Stimulated activated CD4-positive, alpha-beta T cell treated with anti-CD3 and anti-CD28 coated beads, TNF-alpha, amount 100 ng/mL, for 1 hour (primary cell): ENCODE data around the gene CYP2S1.

ENCODE experiments used
- DNase-seq, 3 donors: peaks; one replicate each; pipeline ENCODE4 v3.0.0-alpha.2; 2020; ENCODE audit warnings: low read depth in 3 of 3, low spot score in 1 of 3

The CYP2S1 gene

DNA sequence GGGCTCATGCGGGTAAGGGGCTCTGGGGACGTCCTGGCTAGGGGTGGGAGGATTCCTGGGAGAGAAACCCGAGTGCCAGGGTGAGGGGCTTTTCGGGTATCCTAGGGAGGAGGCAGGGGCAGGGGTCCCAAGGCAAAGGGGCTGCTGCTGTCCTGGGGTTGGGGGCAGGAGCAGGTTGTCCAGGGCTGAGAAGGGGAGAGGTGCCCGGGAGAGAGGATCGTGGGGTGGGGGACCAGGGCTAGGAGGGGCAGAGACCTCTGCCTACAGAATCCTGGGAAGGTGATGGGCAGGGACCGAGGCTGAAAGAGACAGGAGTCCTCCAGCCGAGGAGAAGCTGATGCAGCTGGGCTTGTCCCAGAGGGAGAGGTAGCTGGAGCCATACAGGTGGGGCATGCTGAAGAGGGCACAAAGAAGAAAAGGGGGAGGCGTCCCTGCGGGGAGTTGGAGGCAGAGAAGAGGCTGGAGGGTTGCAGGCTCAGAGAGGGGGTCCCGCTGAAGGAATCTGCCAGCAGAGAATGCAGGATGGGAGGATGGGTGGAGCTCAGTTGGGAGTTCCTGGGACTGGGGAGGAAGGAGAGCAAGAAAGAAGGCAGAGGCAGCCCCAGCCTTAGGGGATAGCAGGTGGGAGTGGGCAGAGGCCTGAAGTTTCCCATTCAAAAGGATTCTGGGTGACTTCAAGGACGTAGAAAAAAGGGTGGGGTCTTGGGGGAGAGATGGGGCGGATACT is 574 bp downstream of the CYP2S1 start:
- no peak for DNase-seq

DNA sequence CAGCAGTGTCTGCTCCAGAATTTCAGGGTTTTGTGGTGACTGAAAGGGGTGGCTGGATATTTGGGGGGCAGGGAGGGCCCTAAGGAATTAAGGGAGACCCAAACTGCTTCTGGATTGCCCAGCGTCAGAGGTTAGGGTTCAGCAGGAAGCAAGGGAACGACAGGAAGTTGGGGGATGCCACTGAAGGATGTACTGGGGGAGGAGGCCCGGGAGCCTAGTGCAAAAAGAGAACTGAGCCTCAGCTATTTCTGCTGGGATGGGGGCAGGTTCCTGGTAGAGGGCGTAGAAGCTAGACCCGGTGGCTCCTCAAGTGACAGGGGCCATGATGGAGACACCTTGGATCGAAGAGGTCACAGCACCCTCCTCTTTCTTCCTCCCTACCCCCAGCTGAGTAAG is 1.1 kb downstream of the CYP2S1 start:
- no peak for DNase-seq

DNA sequence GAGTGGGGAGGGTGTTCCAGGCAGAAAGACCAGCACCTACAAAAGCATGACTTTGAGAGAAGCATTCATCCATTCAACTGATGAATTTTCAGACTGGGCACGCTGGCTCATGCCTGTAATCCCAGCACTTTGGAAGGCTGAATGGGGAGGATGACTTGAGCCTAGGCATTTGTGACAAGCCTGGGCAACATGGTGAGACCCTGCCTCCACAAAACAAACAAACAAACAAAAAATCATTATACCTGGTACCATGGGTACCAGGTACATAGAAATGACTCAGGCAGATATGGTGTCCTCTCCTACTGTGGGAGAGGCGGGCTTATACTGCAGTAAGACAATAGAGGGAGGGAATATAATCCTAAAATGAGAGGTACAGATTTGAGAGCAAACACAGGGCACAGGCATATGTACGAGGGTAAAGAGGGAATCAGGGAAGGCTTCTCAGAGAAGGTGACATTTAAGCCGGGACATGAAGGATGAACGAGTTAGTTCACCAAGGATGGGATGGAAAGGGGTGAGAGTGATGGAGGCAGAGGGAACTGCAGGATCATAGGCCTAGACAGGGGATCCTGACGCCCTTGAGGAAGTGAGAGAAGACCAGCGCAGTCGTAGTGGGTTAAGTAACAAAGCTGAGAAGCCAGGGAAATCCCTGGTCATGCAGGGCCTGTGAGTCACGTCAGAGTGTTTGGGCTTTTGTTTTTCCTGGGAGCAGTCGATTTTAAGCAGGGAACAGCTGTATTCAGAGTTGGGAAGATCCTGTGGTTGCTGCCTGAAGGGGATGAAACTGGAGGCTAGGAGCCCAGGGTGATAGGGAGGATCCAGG is 2.9 kb downstream of the CYP2S1 start:
- no peak for DNase-seq

DNA sequence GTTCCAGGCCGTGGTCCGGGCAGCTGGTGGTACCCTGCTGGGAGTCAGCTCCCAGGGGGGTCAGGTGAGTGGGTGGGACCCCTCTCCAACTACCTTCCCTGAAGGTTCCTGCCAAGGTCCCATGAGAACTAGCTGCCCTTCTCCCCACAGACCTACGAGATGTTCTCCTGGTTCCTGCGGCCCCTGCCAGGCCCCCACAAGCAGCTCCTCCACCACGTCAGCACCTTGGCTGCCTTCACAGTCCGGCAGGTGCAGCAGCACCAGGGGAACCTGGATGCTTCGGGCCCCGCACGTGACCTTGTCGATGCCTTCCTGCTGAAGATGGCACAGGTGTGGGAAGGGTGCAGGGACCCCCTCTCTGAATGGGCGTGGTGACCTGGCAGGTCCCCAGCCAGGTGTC is 5.5 kb downstream of the CYP2S1 start:
- DNase-seq, result no peak

DNA sequence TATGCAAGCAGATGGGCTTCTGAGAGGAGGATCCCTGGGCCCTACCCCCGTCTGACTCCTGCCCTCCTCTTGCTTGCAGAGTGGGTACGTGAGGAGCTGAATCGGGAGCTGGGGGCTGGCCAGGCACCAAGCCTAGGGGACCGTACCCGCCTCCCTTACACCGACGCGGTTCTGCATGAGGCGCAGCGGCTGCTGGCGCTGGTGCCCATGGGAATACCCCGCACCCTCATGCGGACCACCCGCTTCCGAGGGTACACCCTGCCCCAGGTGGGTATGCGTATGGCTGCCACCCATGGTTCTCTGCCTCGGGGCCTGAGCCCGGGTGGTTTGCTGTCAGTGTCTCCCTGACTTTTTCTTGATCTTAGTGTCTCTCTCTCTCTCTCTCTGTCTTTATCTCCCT is 10.4 kb downstream of the CYP2S1 start:
- DNase-seq, result no peak

GRCh38 chr19:41204338-41204737 is 11.3 kb downstream of the CYP2S1 start:
- peak; percentile 57 to 75 (median 73) for DNase-seq

DNA sequence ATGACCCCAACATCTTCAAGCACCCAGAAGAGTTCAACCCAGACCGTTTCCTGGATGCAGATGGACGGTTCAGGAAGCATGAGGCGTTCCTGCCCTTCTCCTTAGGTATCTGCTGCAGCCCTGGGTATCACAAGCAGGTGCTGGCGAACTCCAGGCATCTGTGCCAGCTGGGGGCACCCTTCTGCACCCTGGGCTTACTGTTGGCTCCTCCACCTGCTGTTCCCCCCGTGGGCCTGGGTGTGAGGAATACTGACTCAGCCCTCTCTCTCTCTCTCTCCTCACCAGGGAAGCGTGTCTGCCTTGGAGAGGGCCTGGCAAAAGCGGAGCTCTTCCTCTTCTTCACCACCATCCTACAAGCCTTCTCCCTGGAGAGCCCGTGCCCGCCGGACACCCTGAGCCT is 13.0 kb downstream of the CYP2S1 start:
- DNase-seq, result no peak

DNA sequence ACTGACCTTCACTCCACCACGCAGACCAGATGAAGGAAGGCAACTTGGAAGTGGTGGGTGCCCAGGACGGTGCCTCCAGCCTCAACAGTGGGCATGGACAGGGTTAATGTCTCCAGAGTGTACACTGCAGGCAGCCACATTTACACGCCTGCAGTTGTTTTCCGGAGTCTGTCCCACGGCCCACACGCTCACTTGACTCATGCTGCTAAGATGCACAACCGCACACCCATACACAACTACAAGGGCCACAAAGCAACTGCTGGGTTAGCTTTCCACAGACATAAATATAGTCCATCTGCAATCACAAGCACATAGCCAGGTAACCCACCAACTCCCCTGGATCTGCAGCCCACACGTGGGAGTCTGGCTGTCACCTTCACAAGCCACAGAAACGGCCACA is 13.4 kb downstream of the CYP2S1 start:
- no peak for DNase-seq

DNA sequence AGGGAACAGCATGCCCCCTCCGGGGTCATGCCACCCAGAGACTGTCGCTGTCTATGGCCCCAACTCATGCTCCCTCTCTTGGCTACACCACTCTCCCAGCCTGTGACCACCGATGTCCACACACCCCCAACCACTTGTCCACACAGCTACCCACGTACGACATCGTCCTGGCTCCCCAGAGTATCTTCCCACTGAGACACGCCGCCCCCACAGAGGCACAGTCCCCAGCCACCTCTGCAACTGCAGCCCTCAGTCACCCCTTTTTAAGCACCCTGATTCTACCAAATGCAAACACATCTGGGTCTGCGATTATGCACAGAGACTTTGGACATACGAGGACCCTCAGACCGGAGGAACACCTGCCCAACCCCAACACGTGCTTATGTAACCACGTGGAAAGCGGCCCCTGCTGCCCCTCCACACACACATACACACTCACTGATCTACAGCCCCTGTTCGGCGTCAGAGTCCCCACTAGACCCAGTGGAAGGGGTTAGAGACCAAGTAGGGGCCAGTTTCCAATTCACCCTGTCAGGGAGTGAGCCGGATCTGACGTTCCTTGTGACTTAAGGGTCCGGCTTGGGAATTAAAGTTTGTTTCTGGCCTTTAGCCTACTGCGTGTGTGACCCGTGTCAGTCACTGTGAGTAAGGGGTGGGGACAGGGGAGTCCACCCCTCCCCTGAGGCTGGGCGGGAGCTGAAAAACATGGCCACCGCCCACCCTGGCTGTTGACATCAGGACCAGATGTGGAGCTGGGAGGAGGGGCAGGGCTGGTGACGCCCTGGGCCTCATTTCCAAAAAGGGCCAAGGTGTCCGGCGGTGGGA is 14.1 kb downstream of the CYP2S1 start:
- DNase-seq, result no peak

GRCh38 chr19:41214161-41214560 is 21.1 kb downstream of the CYP2S1 start:
- no peak for DNase-seq

- DNase-seq, result no peak
Measured at GRCh38 chr19:41217741-41218140, 24.7 kb downstream of the CYP2S1 start.

- DNase-seq, result no peak
Measured at GRCh38 chr19:41218249-41218614, 25.2 kb downstream of the CYP2S1 start.

DNA sequence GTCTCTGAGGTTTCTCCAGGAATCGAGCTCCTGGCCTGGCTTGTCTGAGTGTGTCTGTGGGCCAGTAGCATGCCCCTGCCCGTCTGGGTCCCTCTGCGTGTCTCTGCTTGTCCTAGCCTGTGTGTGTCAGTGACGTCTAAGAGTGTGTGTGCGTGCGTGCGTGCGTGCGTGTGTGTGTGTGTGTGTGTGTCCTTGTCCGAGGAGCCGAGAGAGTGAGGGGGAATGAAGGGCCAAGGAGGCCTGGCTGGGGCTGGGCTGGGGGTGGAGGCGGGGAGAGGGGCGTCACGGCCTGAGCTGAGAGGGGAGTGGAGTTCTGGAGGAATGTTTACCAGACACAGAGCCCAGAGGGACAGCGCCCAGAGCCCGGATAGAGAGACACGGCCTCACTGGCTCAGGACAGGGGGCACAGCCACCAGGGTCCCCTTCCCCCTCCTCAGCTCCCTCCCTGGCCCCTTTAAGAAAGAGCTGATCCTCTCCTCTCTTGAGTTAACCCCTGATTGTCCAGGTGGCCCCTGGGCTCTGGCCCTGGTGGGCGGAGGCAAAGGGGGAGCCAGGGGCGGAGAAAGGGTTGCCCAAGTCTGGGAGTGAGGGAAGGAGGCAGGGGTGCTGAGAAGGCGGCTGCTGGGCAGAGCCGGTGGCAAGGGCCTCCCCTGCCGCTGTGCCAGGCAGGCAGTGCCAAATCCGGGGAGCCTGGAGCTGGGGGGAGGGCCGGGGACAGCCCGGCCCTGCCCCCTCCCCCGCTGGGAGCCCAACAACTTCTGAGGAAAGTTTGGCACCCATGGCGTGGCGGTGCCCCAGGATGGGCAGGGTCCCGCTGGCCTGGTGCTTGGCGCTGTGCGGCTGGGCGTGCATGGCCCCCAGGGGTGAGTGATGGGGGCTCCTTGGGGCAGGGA is 25.8 kb downstream of the CYP2S1 start, which contains the start of gene AXL:
TSS of gene AXL (plus strand) at position 609 of the 893 bp plus-strand sequence. CDS start at position 779, 170 bp downstream.
- no peak for DNase-seq

DNA sequence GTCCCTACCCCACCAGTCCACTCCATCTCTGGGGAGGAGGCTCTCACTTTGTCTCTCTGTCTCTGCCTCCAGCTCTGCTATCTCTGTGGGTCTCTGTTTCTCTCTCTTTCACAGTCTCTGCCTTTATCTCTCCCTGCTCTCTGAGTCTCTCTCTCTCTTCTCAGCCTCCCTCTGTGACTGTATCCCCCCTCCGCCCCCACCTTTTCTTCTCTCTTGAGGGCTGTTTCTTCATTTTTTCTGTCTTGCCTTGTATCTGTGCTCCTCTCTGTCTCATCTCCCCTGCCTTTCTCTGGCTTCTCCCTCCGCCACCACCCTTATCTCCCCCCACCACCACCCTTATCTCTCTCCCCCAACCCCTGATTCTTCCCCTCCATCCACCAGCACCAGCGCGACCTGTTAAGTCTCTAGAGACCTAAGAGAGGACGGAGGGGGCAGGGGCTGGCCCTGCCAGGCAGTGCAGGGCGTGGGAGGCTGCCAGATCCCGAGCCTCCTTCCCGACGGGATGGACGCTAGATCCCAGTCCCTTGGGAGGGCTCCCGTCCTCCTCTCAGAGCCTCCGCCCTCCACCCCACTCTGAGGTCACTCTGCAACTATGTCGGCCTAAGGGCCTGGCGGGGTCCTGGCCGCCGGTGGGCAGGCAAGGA is 27.0 kb downstream of the CYP2S1 start:
- no peak for DNase-seq

GRCh38 chr19:41220811-41221210 is 27.8 kb downstream of the CYP2S1 start:
- DNase-seq, result no peak

GRCh38 chr19:41221514-41222205 is 28.6 kb downstream of the CYP2S1 start:
- no peak for DNase-seq

DNA sequence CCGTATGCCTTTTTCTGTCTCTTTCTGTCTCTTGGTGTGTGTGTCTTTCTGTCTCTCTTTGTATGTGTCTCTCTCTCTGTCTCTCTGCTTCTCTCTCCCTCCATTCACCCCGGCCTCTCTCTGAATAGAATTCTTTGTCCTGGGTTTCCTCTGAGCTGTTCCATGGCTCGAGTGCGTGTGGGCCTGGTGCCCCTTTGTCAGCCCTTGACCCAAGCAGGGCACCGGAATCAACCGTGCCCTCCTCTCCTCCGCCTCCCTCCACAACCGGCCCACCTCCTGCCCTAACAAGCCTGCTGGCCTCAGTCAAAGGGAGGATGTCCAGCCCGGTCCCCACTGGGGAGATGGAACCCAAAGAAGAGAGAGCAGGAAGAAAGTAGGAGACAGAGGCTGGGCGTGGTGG is 29.2 kb downstream of the CYP2S1 start:
- no peak for DNase-seq

DNA sequence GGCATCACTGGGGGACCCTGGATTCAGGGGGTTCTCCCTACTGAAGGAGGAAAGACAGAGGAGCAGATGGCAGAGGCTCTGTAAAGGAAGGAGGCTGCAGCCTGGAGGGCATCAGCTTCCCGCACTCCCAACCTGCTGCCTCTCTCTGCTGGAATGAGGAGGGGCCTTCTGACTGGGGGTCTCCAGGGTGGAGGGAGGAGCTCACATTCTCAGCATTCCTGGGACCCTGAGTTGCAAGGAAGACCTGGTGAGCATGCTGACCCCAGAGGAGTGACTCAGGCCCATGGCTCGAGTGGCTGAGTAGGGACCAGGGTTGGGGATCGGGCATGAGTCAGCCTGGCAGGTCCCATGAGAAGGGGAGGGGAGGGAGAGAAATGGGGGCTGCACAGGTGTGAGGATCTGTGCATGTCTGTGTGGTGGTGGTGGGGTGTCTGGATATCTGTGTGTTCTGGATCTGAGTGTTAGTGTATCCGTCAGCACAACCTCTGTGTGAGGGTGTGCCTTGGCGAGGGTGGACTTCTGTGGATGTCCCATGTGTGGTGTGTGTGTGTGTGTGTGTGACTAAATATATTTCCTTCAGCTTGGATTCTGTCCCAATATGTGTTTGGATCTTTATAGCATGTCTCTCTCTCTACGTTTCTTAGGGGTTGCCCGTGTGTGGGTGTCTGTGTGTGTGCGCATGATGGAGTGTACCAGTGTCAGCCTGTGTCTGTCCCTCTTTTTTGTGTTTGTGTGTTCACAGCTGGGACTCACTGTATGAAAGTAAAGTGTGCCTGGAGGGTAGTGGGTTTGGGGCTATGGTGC is 30.6 kb downstream of the CYP2S1 start:
- no peak for DNase-seq

- DNase-seq, result no peak
Measured at GRCh38 chr19:41224632-41225031, 31.6 kb downstream of the CYP2S1 start.
